ELR (cell line): ENCODE results near the gene DRGX.

ENCODE experiments used
- DNase-seq: peaks from one replicate; pipeline ENCODE4 v3.0.0-alpha.2; 2015; ENCODE audit warnings: low read depth

The DRGX gene

DNA sequence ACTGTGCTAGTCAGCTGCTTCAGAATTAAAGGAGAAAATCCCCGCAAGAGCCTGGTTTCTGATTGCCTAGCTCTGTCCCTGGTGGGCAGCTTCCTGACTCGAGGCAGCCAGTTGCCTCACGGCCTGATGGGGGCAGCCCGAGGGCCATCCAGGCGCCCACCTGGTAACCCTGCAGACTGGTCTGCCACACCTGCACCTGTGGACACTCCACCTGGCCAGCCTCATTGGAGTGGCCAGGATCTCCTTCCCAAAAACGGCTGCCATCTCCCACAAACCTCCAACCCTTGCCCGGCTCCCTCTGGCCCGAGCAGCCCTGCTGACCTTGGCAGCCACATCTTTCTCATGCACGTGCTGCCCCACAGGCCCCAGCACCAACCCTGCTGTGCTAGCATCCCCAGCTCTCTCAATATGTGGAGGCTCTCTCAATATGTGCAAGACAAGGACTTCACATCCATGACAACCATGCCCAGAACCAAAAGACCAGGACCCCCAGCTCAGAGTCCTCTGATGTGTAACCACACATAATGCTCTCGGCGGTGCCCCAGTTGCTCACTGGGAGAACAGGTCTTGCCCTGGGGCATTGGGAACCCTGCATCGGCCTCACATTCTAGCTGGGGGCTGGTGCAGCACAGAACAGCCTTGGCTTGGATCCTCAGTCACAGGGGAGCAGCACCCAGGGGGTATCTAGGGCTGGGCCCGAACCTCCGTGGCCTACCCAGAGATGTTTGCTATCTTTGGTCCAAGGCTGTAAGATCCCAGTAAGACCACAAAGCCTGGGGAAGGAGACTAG lies 14.6 kb downstream of the DRGX start:
- no peak for DNase-seq

DNA sequence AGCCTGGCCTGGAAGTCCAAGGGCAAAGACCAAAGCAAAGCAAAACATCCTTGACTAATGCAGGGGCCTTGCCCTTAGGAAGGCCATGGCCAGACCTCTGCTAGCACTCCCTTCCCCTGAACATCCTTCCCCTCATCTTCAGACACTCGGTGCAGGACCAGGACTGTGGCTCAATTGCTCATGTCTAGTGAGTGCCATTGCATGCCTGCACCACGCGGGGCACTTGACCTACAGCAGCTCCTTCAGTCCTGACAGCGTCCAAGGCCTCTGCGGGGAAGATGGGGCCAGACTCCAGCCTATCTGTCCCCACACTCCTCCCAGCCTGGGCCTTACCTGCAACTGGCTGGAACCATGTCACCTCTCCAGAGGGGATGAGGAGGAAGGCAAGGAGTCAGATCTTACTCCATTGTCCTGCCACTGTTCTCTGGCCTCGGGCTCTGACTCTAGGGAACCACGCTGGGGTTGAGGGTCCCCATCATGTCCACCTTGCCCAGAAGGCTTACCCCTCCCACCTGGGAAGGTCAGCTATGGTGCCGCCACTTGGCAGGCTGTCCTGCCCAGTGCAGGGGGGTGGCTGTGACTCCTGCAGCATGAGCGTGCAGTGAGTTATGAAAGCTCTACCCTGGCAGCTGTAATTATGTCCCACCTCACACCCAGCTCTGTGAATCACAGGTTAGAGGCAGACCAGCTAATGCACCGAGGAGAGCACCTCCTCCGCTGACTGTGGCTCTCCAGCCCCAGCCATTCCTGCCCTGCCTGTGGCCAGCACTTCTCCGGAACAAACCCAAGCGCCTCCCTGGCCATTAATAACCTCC lies 16.1 kb downstream of the DRGX start:
- peak; percentile 38 for DNase-seq

DNA sequence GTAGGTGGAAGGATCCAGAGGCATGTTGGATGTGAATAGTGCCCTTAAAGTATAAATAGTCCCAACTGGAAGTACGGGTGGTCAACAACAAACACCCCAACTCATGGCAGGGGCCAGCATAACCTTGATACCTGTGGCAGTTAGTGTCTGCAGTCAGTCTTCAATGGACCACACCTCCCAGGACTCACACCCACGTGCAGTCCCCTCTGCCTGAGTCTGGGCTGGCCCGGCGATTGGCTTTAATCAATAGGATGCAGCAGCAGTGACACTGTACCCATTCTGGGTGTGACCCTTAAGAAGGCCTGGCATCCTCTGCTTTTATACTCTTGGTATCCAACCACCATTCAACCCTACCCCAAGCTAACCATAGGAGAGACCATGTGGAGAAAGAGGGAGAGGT lies 18.6 kb downstream of the DRGX start:
- DNase-seq: no peak

DNA sequence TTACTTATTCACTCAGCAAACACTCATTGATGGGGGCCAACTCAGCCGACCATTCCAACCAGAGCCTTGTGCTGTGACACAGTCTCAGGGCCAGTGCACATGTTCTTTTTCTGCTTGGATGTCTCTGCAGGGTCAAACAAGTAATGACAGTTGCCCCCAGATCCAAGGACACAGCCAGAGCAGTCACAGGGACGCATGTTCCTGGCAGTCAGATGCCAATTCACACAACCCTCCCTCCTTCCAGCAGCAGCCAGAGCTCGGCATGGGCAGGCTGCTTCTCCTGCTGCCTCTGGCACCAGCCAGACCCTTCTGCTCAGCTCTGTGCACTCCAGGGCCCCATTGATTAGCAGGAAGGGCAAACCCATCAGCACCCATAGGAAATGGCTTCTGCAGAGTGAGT lies 20.3 kb downstream of the DRGX start:
- DNase-seq: no peak

DNA sequence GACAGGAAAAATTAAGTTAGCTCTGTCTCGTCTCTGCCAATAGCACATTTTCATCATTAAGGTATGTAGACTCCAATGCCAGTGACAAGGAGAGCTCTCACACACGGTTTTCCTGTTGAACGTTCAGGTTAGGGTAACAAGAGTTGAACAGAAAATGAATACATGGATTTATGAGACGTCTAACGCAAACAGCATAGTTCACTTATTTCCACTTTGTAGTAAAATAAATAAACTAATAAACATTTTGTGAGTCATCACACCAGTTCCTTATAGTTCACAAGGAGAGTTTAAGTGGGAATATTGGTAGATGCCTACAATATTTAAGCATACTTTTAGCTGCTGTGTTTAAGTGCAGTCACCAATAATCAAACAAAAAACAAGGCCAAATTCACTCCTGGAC lies 21.1 kb downstream of the DRGX start:
- no peak for DNase-seq

DNA sequence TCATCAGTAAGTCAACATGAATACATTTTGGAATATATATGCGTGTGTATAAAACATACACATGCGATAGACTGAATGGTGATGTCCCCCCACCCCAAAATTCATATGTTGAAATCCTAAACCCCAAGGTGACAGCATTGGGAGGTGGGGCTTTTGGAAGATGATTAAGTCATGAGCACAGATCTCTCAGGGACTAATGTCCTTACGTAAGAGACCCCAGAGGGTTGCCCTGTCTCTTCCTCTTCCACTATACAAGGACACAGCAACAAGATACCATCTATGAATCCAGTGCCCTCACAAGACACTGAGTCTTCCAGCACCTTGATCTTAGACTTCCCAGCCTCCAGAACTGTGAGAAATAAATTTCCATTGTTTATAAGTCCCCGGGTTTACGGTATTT lies 22.5 kb downstream of the DRGX start:
- DNase-seq: no peak

DNA sequence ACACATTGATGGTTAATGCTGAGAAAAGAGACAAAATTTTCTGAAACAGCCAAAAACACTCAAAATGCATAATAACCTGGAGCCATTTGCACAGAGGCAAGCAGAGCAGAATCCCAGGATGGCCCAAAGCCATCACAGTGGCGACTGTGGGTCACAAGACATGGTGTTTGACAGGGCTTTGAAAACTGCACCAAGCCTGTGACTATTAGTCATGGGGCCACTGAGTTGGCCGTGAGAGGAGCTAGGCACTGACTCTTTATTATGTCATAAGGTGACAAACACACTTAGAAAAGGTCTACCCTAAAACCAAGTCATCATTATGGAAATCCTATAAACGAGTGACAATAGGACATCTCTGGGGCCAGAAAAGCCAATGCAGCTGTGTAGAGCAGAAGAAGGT lies 23.9 kb downstream of the DRGX start:
- DNase-seq: no peak

DNA sequence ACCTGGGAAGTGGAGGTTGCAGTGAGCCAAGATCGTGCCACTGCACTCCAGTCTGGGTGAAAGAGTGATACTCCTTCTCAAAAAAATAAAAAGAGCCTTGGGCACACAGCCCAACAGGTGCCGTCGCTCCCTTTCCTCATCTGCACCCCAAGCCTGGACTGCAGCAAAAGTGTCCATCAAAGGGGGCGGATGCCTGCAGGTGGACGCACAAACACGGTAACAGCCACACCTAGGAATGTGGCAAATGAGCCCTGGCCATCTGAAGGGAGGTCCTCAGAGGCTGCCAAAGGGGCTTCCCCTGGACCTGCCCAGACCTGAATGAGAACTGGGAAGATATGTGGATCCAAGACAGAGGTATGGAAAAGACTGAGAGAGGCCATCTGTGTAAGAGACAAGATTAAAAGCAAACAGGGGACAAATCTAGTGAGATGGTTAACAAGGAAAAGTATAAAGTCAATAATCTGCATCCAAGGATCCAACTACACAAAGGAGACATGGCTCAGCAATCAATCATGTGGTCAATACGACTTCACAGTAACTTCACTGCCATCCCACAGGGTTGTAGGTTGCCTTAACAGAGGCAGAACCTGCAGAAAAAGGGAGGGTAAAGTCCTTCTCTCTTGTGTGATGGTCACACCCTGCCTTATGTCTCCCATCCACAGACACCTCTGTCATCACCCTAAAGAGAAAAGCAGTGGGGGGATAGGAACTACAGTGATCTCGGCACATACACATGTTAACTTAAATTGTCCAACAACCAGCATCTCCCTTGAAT lies 25.4 kb downstream of the DRGX start:
- no peak for DNase-seq

DNA sequence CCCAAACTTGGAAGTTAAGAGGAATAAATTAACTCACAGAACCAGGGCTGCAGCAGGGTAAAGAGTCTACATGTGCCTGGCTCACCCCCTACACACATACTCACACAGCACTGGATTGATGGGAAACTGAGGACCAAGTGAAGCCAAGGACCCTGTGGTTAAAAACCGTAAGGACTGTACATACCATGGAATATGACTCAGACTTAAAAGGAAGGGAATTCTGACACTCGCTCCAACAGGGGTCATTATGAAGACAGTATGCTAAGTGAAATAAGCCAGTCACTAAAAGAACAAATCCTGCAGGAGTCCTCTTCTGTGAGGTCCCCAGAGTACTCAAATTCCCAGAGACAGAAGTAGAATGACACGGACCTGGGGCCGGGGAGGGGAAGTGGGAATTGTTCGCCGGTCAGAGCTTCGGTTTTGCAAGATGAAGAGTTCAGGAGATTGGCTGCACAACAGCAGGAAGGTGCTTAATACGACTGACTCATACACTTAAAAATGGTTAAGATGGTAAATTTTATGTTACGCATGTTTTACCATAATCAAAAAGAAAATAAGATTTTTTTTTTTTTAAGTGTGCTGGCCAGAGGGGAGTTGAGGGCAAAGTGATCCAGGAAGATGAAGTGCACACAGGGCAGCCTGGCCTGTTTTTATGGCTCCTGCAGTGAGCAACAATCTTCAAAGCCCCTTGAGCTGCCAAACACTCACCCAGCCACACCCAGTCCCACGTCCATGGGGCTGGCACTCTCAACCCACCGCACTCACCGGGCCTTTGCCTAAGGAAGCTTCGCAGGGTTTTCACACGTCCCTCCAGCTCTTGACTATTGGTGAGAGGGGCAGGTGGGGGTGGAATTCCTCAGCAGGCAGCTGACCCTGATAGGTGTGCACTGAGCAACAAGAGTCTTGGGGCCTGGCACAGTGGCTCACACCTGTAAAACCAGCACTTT lies 26.4 kb downstream of the DRGX start:
- peak; percentile 15 for DNase-seq

DNA sequence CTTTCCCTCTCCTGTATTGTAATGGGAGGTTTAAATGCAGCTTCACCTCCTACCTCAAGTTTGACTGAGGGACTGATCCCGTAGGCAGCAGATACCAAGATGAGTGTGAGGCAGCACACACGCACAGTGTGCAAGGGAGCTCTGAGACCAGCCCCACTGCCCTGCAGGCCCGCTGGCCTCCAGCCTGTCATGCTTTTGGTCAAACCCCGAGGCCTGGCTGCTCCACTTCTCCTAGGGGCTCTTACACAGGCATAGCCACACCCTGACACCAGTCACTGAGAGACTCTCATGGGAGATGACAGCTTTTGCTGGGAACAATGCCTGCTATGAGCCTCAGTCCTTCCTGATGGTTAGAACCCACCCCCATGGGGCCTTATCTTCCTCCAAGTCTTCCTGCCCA lies 27.6 kb downstream of the DRGX start:
- DNase-seq: no peak

DNA sequence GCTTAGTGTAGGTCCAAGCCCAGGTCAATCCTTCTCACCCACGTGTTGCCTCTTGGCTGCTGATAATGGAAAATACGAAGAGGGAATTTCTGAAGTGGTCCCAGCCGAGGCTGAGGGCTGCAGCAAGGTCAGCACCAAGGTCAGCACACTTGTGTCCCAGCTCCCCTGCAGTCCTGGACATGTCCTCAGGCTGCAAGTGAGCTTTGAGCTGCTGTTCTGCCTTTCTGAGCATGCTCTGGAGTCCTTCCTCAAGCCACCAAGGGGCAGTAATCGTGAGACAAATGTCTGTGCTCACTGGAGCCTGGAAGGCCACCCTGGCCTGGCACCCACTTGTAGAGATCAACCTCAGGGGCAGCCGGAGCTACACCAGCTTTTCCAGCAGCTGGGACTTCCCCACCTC lies 28.3 kb downstream of the DRGX start:
- no peak for DNase-seq

DNA sequence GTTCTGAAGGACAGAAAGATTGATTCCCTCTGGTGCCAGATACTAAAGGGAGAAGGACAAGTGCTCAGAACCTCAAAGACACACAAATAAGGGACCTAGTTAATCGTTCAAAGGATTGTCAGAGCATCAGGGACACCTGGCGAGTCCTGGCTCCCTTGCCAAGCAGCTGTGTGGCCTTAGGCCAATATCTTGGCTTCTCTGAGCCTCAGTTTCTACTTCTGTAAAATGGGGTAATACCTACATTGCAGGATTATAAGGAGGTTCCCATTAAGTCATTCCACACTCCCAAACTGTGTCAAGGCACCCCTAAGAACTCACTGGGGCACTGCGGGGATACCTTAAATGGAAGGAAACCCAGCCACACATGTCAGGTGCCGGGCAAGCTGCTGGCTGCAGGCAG lies 29.4 kb downstream of the DRGX start:
- no peak for DNase-seq

DNA sequence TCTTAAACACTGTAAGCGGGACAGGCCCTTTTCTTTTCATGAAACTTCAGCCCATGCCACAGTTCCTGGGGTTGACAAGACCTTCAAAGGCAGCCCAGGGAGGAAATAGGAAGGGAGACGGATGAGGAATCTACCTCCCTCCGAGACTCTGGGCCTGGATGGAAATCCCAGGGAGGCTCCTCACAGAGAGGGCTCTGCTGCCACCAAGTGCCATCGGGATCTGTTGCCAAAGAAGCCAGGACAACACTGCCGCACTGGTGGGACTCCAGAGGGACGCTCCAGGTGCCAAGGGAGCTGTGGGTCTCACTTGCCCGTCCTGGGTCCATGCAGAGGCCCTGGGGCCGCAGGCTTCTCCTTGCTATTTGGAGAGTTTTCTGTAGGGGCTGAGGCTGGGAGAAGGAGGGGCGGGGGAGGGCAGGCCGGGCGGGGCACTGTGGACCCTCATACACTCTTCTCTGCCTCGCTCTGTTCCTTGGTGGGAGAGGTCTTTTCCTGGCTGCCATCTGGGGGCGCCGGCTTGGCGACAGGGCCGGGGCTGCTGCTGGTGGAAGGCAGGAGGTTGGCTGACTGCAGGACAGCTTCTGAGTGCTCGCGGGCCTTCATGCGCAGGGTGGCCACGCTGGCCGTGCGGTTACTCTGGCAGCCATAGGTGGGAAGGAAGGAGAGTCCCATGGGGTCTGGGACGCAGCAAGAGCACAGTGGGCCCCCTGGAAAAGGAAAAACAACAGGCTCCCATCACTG lies 30.0 kb downstream of the DRGX start:
- no peak for DNase-seq

DNA sequence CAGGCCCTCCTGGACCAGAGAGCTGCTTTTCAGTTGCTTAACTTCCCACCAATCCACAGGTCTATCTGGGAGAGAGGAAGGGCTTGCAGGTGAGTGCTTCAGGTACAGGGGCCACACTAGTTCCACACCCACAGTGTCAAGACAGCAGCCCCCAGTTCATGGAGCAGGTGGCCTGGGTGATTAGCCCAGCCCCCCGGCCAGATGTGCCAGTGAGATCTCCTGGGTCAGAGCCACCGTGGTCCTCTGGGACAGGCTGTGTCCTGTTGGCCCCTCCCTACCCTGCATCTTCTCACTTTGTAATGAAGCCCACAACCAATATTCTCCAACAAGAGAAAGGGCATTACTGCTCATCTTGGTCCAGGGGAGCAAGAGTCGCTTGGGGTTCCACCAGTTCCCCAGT lies 30.6 kb downstream of the DRGX start:
- DNase-seq: no peak

DNA sequence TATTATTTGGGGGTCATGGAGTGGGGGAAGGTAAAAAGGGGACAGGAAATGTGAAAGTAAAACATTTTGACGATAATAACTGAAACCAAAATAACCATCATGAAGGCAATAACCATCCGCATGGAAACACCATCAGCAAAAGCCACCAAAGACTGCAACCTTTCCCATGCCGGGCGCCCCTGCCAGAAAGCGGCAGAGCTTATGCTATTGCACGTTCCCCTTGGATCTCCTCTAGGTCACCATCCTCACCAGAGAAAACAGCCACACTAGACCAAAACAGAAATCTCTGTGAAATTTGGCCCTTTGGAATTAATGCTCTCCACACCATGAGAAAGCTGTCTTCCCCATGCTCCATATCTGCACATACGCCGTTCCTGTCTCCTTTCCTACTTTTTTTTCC lies 31.1 kb downstream of the DRGX start:
- no peak for DNase-seq

DNA sequence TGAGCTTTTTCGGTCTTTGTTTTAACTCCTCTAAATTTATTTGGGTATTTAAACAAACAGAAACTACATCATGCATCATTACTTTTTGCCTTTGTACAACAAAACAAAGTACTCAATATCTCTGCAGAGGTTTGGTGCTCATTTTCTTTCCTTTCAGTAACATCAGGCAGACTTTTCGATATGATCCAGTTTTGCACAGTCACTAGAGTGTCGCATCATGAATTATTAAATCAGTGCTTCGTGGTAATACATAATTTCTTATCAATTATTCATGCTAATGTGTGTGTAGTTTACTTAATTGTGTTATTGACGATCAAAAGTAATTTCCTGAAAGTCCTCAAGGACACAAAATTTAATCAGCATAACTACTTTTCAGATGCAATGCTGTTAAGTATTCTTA lies 31.8 kb downstream of the DRGX start:
- DNase-seq: no peak

DNA sequence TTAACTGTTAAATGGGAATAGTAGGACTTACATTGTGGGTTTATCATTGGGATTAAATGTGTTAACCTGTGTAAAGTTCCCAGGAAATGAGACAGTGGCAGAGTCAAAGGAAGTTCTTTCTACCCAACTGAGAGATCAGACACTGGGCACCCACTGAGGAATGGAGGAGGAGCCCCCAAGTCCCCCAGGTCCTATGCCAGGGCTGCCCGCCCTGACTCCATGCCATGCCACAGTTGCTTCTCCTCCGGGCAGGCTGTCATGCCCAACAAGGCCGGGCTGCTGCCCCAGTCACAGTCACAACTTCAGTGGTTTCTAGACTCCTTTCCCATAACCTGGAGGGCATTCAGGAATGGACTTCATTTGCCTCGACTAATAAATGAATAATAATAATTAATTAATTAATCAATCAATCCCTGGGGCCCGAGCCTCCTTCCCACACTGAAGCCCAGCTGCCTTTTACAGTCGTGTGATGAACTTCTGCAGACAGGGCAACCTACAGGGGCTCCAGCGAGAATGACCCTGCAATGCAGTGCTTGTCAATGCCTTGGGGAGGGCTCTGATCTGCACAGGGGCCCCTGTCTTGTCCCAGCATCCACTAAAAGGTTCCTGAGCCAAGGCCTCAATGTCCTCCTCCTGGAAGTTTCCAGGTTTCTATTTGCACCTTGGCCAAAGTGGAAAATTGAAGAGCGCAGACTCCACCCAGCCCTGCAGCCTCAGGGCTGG lies 32.4 kb downstream of the DRGX start:
- DNase-seq: no peak

DNA sequence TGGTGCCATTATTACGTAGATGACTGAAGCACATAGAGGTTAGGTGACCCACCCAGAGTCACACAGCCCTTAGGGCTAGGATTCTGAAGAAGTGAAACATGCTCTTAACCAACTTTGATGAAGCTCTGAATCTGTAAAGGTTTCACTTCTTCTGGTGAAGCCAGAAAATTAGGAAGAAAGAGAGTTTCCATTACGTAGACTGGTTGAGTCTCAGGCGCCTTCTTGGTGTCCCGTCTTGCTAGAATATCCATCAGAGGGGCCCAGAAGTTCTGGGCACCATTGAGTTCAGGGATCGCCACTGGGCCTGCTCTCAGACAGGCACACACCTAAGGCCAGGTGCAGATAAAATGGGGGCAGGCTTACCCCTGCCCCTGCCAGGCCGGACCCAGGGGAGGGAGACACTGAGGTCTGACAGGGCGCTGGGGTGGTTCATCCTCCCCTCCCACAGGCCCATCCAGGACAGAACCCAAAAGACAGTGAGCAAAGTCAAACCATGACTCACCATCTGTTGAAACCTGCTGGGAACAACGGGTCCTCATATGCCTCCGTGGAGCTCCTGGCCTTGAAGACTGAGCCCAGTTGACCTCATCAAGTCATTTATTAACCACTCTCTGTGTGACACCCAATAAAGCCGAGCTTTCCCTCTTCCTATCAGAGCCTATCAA lies 33.2 kb downstream of the DRGX start:
- DNase-seq: no peak

DNA sequence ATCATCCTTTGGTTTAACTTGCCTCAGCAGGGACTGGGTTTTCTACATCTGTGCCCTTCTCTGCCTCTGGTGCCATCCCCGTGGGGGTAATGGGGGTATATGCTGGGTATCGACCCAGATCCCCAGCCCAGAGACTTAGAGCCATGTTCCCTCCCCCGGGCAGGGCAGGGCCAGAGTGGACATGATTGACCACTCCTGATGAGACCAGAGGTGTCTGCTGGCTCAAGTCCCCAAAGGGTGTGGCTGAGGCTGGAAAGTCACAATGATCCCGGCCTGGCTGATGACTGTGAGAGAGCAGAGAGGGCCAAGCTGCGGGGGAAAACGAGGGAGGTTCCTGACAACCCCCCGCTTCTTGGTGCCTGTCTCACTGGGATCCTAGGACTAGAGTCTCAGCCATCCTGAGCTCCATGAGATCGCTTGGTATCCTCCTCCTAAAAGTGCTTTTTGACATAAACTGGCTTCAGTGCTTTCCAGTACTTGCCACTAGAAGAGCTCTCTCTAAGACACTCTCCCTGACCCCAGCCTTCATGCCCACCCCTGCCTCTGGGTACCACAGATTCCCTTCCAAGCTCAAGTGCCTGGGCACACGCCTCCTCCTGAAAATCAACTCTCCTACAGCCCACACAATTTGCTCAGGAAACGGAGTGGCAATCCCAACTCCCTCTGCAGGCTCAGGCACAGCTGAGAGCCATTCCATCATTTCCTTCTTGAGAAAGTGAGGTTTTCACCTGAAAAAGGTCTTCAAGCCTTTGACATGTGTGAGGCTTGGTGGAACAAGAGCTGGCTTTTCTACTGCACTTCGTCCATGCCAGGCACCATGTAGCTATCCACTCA lies 33.9 kb downstream of the DRGX start:
- no peak for DNase-seq
